IMR-90 (cell line): Measurements from ENCODE around the gene DAB1. TPM values are rescaled to one million over a fixed set of nuclear protein-coding genes. Genes with fewer than 3 reads are reported as not detected.

Experiments used
- ATAC-seq: fragments of 200-7000 bp; cut with Tn5 transposase; 2 replicates; pipeline ENCODE4 v1.9.1; 2020; ENCODE audit warnings: low read depth, mild to moderate bottlenecking, moderate library complexity
- BruUV-seq: library from RNA; stranded (reverse); fragments of 400-500 nt; replicated peaks from 2 replicates; lab custom pipeline; 2021; lab: Mats Ljungman, UMichigan
- CTCF ChIA-PET: fragments of 300-600 bp; formaldehyde crosslinking; extraction: SDS; loops from one replicate; lab custom pipeline; 2021; ENCODE audit warnings: antibody characterized with exemption; lab: Yijun Ruan, JAX
- POLR2A ChIA-PET: fragments of 300-600 bp; sonication (Branson Sonifier 250); formaldehyde crosslinking; loops from one replicate; lab custom pipeline; 2022; ENCODE audit warnings: antibody characterized with exemption; ENCODE audit not compliant: unreplicated experiment; lab: Charles Lee
- DNase-seq: peaks from one replicate; pipeline ENCODE4 v3.0.0; 2013
- H2AFZ ChIP-seq: replicated peaks from 2 replicates; pipeline ENCODE3; 2013; ENCODE audit warnings: low read length, mild to moderate bottlenecking; ENCODE audit not compliant: poor library complexity
- H2AK5ac ChIP-seq: 2 replicates; pipeline ENCODE4 v1.6.1; 2013; ENCODE audit warnings: low read depth, low read length, inconsistent platforms
- H2AK9ac ChIP-seq: replicated peaks from 2 replicates; pipeline ENCODE3; 2013; ENCODE audit warnings: mild to moderate bottlenecking, low read depth, low read length, moderate library complexity; ENCODE audit not compliant: poor library complexity
- H2BK120ac ChIP-seq: 2 replicates; pipeline ENCODE4 v1.6.1; 2013; ENCODE audit warnings: low read depth, low read length, inconsistent platforms
- H2BK15ac ChIP-seq: 3 replicates; pipeline ENCODE4 v1.6.1; 2013; ENCODE audit warnings: low read depth, low read length, inconsistent platforms
- H2BK20ac ChIP-seq: 2 replicates; pipeline ENCODE4 v1.6.1; 2013; ENCODE audit warnings: low read depth, mild to moderate bottlenecking, inconsistent platforms, low read length, moderate library complexity
- H2BK5ac ChIP-seq: 2 replicates; pipeline ENCODE4 v1.6.1; 2013; ENCODE audit warnings: mild to moderate bottlenecking, low read depth, low read length, inconsistent platforms; ENCODE audit not compliant: poor library complexity, severe bottlenecking
- H3K14ac ChIP-seq: replicated peaks from 2 replicates; pipeline ENCODE4 v1.6.1; 2013; ENCODE audit warnings: low read depth, low read length, inconsistent platforms
- H3K18ac ChIP-seq: 2 replicates; pipeline ENCODE4 v1.6.1; 2013; ENCODE audit warnings: low read depth, low read length, control low read depth
- H3K23ac ChIP-seq: 2 replicates; pipeline ENCODE4 v1.6.1; 2013; ENCODE audit warnings: low read depth, low read length, inconsistent platforms
- H3K27ac ChIP-seq: 2 replicates; pipeline ENCODE4 v1.5.1; 2013; ENCODE audit warnings: mild to moderate bottlenecking, control low read depth, low read length; ENCODE audit not compliant: insufficient read depth
- H3K27me3 ChIP-seq: 2 replicates; pipeline ENCODE4 v1.6.1; 2013; ENCODE audit warnings: low read length; ENCODE audit not compliant: control insufficient read depth, insufficient read depth
- H3K36me3 ChIP-seq: 2 replicates; pipeline ENCODE4 v1.6.1; 2013; ENCODE audit warnings: low read length, mixed read lengths; ENCODE audit not compliant: control insufficient read depth, insufficient read depth
- H3K4ac ChIP-seq: 2 replicates; pipeline ENCODE4 v1.6.1; 2013; ENCODE audit warnings: low read depth, low read length, inconsistent platforms
- H3K4me1 ChIP-seq: 2 replicates; pipeline ENCODE4 v1.6.1; 2013; ENCODE audit warnings: low read length, mixed read lengths; ENCODE audit not compliant: control insufficient read depth, insufficient read depth
- H3K4me2 ChIP-seq: 2 replicates; pipeline ENCODE4 v1.6.1; 2013; ENCODE audit warnings: low read depth, mild to moderate bottlenecking, control low read depth, low read length, moderate library complexity
- H3K4me3 ChIP-seq: 2 replicates; pipeline ENCODE4 v1.5.1; 2013; ENCODE audit warnings: low read depth, mild to moderate bottlenecking, control low read depth, low read length, moderate library complexity; ENCODE audit not compliant: insufficient read depth
- H3K56ac ChIP-seq: 2 replicates; pipeline ENCODE4 v1.6.1; 2013; ENCODE audit warnings: low read length, inconsistent platforms; ENCODE audit not compliant: insufficient read depth; ENCODE audit errors: extremely low read depth
- H3K79me1 ChIP-seq, 2 experiments: 2 replicates each; pipeline ENCODE4 v1.6.1; 2013; ENCODE audit warnings: low read length in 2 of 2, inconsistent platforms in 1 of 2, low read depth in 1 of 2
- H3K9ac ChIP-seq: 2 replicates; pipeline ENCODE4 v1.6.1; 2013; ENCODE audit warnings: low read depth, low read length, control low read depth
- H3K9me1 ChIP-seq: 2 replicates; pipeline ENCODE4 v1.6.1; 2013; ENCODE audit warnings: low read length, inconsistent platforms; ENCODE audit not compliant: insufficient read depth
- H3K9me3 ChIP-seq: 2 replicates; pipeline ENCODE4 v1.6.1; 2013; ENCODE audit warnings: low read length; ENCODE audit not compliant: control insufficient read depth, insufficient read depth
- H4K20me1 ChIP-seq: 2 replicates; pipeline ENCODE4 v1.6.1; 2013; ENCODE audit warnings: low read length, inconsistent platforms; ENCODE audit not compliant: insufficient read depth
- H4K5ac ChIP-seq: 2 replicates; pipeline ENCODE4 v1.6.1; 2013; ENCODE audit warnings: mild to moderate bottlenecking, low read depth, low read length, control low read depth
- H4K8ac ChIP-seq, 2 experiments: 2 replicates each; pipeline ENCODE4 v1.6.1; 2013; ENCODE audit warnings: low read depth in 2 of 2, low read length in 2 of 2, control low read depth in 1 of 2, inconsistent platforms in 1 of 2
- H4K91ac ChIP-seq: 2 replicates; pipeline ENCODE4 v1.6.1; 2013; ENCODE audit warnings: low read depth, low read length, inconsistent platforms; ENCODE audit not compliant: insufficient read depth
- RAD21 ChIP-seq: IDR thresholded peaks from 2 replicates; pipeline ENCODE4 v1.6.1; 2012; ENCODE audit warnings: low read length, improper control_type of control experiment
- WGBS, 2 experiments: methylation state at CpG; one replicate each; pipeline versions ENCODE4 v1.1.5 to v1.1.7; 2013; ENCODE audit warnings: missing lambda C conversion rate in 2 of 2; ENCODE audit not compliant: insufficient read length in 1 of 2; ENCODE audit errors: extremely low coverage in 2 of 2; 5-methylcytosine and 5-hydroxymethylcytosine counted together
- dilution Hi-C: fragments of 300-500 bp; cut with HindIII; formaldehyde crosslinking; loops from one replicate; pipeline ENCODE4 v1.14.3; 2018; ENCODE audit warnings: low sequenced_read_pairs; ENCODE audit not compliant: unreplicated experiment
- in situ Hi-C: fragments of 300-500 bp; cut with MboI; formaldehyde crosslinking; loops from 3 replicates; pipeline ENCODE4 v1.14.3; 2019; ENCODE audit warnings: low sequenced_read_pairs, inconsistent platforms, mixed read lengths
- intact Hi-C: fragments of 100-400 bp; cut with micrococcal nuclease; formaldehyde crosslinking; loops from 2 replicates; pipeline ENCODE4 v1.10.0; 2022
- polyA plus RNA-seq, 3 experiments: library from polyadenylated mRNA; depleted of rRNA; stranded (reverse); fragments of >200 nt; gene quantifications; 2 replicates each; pipeline ENCODE4 v1.2.3, GENCODE V29; 2012; ENCODE audit warnings: low replicate concordance in 1 of 3
- total RNA-seq: library from RNA; depleted of rRNA; stranded (reverse); fragments of >200 nt; gene quantifications from 2 replicates; pipeline ENCODE4 v1.2.3, GENCODE V29; 2012

Gene DAB1
- total and polyA plus RNA-seq, 2 of the 4 experiments (the other 2 are of a cell fraction): 0.18 to 0.41 TPM

DNA sequence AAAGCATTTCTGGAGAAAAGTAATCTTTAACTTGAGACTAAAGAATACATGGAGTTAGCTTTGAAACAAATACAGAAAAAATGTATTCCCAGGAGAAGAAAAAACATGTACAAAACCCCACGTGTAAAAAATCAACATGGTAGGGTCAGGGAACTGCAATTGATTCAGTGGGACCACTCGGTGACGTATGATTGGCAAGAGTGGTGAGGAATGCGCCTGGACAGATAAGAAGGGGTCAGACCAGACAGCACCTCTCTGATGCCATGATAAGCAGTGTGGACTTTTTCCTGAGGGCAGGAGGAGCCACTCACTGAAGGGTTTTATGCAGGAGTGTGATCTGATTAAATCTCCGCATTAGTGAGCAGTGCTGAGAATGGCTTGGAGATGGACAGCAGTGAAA is 142.5 kb downstream of the DAB1 start:
- no peak overlapping the region for H3K14ac ChIP-seq
- WGBS, 2 experiments: 80% methylated on average over 1 of the region's 5 CpGs; no CpG with 5 or more reads in 1 of the 2 experiments
- no peak overlapping the region for H3K18ac ChIP-seq
- H2BK20ac ChIP-seq: no peak overlapping the region
- no peak overlapping the region for H2AK5ac ChIP-seq
- H4K5ac ChIP-seq: no peak overlapping the region
- no peak overlapping the region for H4K91ac ChIP-seq
- H3K27ac ChIP-seq: no peak overlapping the region
- dilution Hi-C loops (no loop called here), intact Hi-C loops (no loop called here), in situ Hi-C loops (no loop called here)
- TF ChIP-seq RAD21: no peak
- no peak overlapping the region for H3K4ac ChIP-seq
- no peaks in the 10 kb centered on the region for H4K20me1 ChIP-seq
- no peak overlapping the region for H3K9ac ChIP-seq
- H3K23ac ChIP-seq: no peak overlapping the region
- H2BK120ac ChIP-seq: no peak overlapping the region
- DNase-seq (no peak), ATAC-seq (no peak)
- no peaks in the 10 kb centered on the region for H3K79me1 ChIP-seq
- no peak overlapping the region for H2BK5ac ChIP-seq
- H3K9me3 ChIP-seq: no peaks in the 10 kb centered on the region
- no peaks in the 10 kb centered on the region for H3K27me3 ChIP-seq
- no peak overlapping the region for H2AK9ac ChIP-seq
- no peak overlapping the region for H3K4me3 ChIP-seq
- H2BK15ac ChIP-seq: no peak overlapping the region
- POLR2A ChIA-PET: no interaction called here
- H3K36me3 ChIP-seq: no peaks in the 10 kb centered on the region
- no peaks in the 10 kb centered on the region; the same call in 1 of the 2 replicates for H3K4me1 ChIP-seq
- no peaks in the 10 kb centered on the region for H3K9me1 ChIP-seq
- BruUV-seq: no TSS peak
- no peak overlapping the region for H3K56ac ChIP-seq
- no peak overlapping the region for H3K4me2 ChIP-seq
- H4K8ac ChIP-seq: no peak overlapping the region
- CTCF ChIA-PET: no interaction called here
- no peak overlapping the region for H2AFZ ChIP-seq
